SK-N-MC (cell line): ENCODE data around the gene MAGI3.

Experiments used
- DNase-seq: peaks from one replicate; pipeline ENCODE4 v3.0.0-alpha.2; 2011; ENCODE audit warnings: low read depth, low spot score
- H3K27ac ChIP-seq: fragments of 200-600 bp; sonication (generic); 2 replicates; pipeline ENCODE4 v1.5.1; 2016; ENCODE audit warnings: mixed run types
- H3K36me3 ChIP-seq: fragments of 200-600 bp; sonication (generic); 2 replicates; pipeline ENCODE4 v1.6.1; 2017; ENCODE audit warnings: antibody characterized with exemption, low read length, mixed read lengths; ENCODE audit not compliant: insufficient read depth
- H3K4me3 ChIP-seq: fragments of 200-600 bp; sonication (generic); 2 replicates; pipeline ENCODE4 v1.5.1; 2016
- H3K9ac ChIP-seq: fragments of 200-600 bp; sonication (generic); 2 replicates; pipeline ENCODE4 v1.8.0; 2017; ENCODE audit warnings: mixed run types, mixed read lengths; ENCODE audit not compliant: insufficient read length
- H3K9me3 ChIP-seq: fragments of 200-600 bp; sonication (generic); 2 replicates; pipeline ENCODE4 v1.6.1; 2017; ENCODE audit warnings: low read depth, mild to moderate bottlenecking, antibody characterized with exemption, low read length, moderate library complexity, mixed read lengths
- EZH2 ChIP-seq: fragments of 200-600 bp; sonication (generic); IDR thresholded peaks from one replicate; pipeline ENCODE4 v1.6.1; 2017; ENCODE audit warnings: antibody characterized with exemption
- FOXP2 ChIP-seq: optimal IDR thresholded peaks from 2 replicates; pipeline ENCODE3; 2011; ENCODE audit warnings: mild to moderate bottlenecking, moderate library complexity; ENCODE audit not compliant: insufficient read depth; ENCODE audit errors: extremely low read length, control extremely low read depth
- POLR2AphosphoS5 ChIP-seq: IDR thresholded peaks from 2 replicates; pipeline ENCODE4 v1.6.1; 2012; ENCODE audit warnings: mild to moderate bottlenecking, low read depth, low read length, borderline replicate concordance

Gene MAGI3

GRCh38 chr1:113677250-113678158 is 287.2 kb downstream of the MAGI3 start:
- DNase-seq = peak; percentile 50
- Histone ChIP-seq H3K9ac (no peak overlapping the region), H3K4me3 (no peak overlapping the region), H3K9me3 (no peaks in the 10 kb centered on the region), H3K36me3 (no peaks in the 10 kb centered on the region), H3K27ac (no peak overlapping the region)
- TF ChIP-seq FOXP2 = no peak
- no peak for TF ChIP-seq EZH2
- TF ChIP-seq POLR2AphosphoS5 = no peak

DNA sequence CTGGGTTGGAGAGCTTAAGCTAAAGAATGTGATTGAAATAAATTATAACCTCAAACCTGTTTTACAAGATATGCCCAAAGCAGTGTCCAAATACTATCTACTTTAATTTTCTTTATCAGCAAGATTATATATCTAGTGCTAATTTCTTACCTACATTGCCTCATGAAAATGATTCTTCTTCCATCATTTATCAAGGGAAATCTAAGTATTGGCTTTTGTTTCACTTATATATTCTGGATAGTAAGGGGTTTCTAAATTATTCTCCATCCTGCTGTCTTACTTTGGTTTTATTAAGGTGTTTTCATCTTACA is 287.8 kb downstream of the MAGI3 start:
- Histone ChIP-seq H3K36me3 (no peaks in the 10 kb centered on the region), H3K9me3 (no peaks in the 10 kb centered on the region), H3K27ac (no peak overlapping the region), H3K4me3 (no peak overlapping the region), H3K9ac (no peak overlapping the region)
- TF ChIP-seq POLR2AphosphoS5 = no peak
- TF ChIP-seq EZH2 = no peak
- TF ChIP-seq FOXP2 = no peak
- no peak for DNase-seq

DNA sequence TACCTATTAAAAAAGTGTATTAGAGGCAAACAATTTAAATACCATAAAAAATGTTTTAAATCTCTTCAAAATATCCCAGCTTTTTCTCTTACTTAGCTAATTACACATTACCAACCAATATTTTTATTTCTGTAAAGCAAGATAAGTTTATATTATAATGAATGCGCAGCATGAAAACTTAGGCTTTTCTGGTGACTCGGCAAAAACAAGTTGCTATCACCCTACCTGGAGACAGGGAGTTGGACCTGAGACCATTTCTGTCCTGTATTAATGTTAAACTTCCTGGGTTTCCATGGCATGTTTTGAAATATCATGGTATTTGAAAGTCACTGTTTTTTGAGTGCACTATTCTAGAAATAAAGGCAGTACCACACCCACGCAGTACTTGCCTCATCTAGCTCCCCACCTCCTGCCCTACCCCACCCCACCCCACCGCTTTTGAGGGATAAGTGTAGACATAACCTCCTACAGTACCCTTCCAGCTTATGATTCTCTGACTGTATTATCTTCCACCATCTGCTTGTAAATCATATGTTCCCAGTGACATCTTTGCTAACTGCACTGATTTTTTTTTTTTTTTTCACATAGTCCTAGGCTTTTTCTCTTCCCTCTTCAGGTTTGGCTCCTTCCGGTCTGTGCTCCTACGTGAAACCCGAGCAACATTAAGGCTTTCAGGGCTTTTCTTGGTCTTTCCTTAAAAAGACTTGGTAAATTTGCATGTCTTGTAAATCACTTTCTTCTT is 291.5 kb downstream of the MAGI3 start:
- H3K4me3 ChIP-seq = no peak overlapping the region
- no peak overlapping the region for H3K27ac ChIP-seq
- no peak for DNase-seq
- H3K9ac ChIP-seq = no peak overlapping the region
- no peaks in the 10 kb centered on the region for H3K36me3 ChIP-seq
- H3K9me3 ChIP-seq = no peaks in the 10 kb centered on the region
- TF ChIP-seq EZH2 (no peak), FOXP2 (no peak), POLR2AphosphoS5 (no peak)

DNA sequence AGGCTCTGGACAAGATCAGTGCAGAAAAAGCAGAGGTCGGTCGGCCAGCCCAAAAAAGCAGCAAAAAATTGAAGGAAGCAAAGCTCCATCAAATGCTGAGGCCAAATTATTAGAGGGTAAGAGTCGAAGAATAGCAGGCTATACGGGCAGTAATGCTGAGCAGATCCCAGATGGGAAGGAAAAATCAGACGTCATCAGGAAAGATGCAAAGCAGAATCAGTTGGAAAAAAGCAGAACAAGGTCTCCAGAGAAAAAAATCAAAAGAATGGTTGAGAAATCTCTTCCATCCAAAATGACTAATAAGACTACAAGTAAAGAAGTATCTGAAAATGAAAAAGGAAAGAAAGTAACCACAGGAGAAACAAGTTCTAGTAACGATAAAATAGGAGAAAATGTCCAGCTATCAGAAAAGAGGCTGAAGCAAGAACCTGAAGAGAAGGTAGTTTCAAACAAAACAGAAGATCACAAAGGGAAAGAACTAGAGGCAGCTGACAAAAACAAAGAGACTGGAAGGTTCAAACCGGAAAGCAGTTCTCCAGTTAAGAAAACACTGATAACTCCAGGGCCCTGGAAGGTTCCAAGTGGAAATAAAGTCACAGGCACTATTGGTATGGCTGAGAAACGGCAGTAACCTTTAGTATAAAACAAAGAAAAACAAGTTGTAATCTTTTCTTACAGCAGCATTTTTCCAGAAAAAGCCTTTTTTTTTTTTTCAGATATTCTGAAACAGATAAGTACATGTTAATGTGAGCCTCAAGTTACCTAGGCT is 293.3 kb downstream of the MAGI3 start:
- no peak overlapping the region for H3K27ac ChIP-seq
- no peaks in the 10 kb centered on the region for H3K36me3 ChIP-seq
- no peak for TF ChIP-seq EZH2
- TF ChIP-seq POLR2AphosphoS5 = no peak
- TF ChIP-seq FOXP2 = no peak
- no peak overlapping the region for H3K9ac ChIP-seq
- H3K4me3 ChIP-seq = no peak overlapping the region
- DNase-seq = no peak
- H3K9me3 ChIP-seq = no peaks in the 10 kb centered on the region

GRCh38 chr1:113684153-113684541 is 293.8 kb downstream of the MAGI3 start:
- Histone ChIP-seq H3K9me3 (no peaks in the 10 kb centered on the region), H3K9ac (no peak overlapping the region), H3K4me3 (no peak overlapping the region), H3K36me3 (peaks cover 1% of the 10 kb centered on the region; the same call in 1 of the 2 replicates), H3K27ac (no peak overlapping the region)
- no peak for DNase-seq
- TF ChIP-seq EZH2 = no peak
- no peak for TF ChIP-seq FOXP2
- no peak for TF ChIP-seq POLR2AphosphoS5

- DNase-seq = no peak
- Histone ChIP-seq H3K27ac (no peak overlapping the region), H3K36me3 (peaks cover 12% of the 10 kb centered on the region), H3K9me3 (no peaks in the 10 kb centered on the region), H3K9ac (peak overlapping the region; percentile 4), H3K4me3 (no peak overlapping the region)
- no peak for TF ChIP-seq FOXP2
- no peak for TF ChIP-seq EZH2
- TF ChIP-seq POLR2AphosphoS5 = no peak
Observed at GRCh38 chr1:113686891-113687618, 296.7 kb downstream of the MAGI3 start.

- DNase-seq = no peak
Observed at GRCh38 chr1:113691184-113691583, 300.9 kb downstream of the MAGI3 start.

More at GRCh38 chr1:113691184-113691583, 300.9 kb downstream of the MAGI3 start:
- Histone ChIP-seq H3K9me3 (no peaks in the 10 kb centered on the region), H3K4me3 (no peak overlapping the region), H3K27ac (no peak overlapping the region), H3K9ac (no peak overlapping the region), H3K36me3 (peaks cover 34% of the 10 kb centered on the region)
- no peak for TF ChIP-seq FOXP2
- TF ChIP-seq POLR2AphosphoS5 = no peak
- no peak for TF ChIP-seq EZH2
